Measurements from ENCODE around the gene ZNF777. TPM values are rescaled to one million over a fixed set of nuclear protein-coding genes. Genes with fewer than 3 reads are reported as not detected.

The ZNF777 gene
- total and polyA plus RNA-seq, 2 experiments from 2014 or later: 2.1 to 9.7 TPM

DNA sequence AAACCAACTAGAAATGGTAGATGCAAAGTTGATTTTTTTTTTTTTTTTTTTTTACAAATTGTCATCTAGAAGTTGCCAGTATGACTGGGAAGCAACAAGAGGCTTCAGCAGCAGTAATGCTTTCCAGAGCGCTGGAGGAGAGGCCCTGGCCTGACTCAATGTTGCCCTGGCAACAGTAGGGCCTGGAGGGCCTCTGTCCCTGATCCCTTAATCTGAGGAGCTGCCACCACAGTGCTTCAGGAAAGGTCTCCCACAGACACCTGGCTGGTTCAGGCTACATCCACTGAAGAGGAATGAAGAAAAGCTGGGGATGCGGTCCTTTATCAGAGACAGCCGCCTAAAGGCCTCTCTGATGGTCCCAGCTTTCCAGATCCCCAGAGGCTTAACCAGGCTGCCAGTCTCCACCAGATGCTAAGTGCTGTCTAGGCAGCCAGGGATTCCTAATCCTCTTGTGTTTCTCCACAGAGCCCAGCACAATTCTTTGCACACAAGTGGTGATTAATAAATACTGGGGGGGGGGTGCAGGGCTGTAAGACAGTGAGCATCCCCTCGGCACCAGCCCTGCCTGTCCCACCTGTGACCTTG, 33.7 kb downstream of the ZNF777 start:
- H3K4me2 ChIP-seq (ENCODE audit: unreplicated experiment): no peak overlapping the region
- H3K4me1 ChIP-seq (ENCODE audit: insufficient read depth): no peaks in the 10 kb centered on the region
- H3K4me3 ChIP-seq: no peak overlapping the region
- H3F3A ChIP-seq (ENCODE audit: insufficient read depth): peaks cover 10% of the 10 kb centered on the region
- no peak overlapping the region for H3K27ac ChIP-seq
- H3K9me3 ChIP-seq (ENCODE audit: low read depth): no peaks in the 10 kb centered on the region
- H4K20me1 ChIP-seq (ENCODE audit: insufficient read depth): no peaks in the 10 kb centered on the region
- H3K9me2 ChIP-seq (ENCODE audit: insufficient read depth): no peaks in the 10 kb centered on the region
- no peaks in the 10 kb centered on the region for H3K27me3 ChIP-seq (replicated peaks; ENCODE audit: insufficient read depth)
- WGBS, 2 experiments (ENCODE audit: low coverage in 1 of 2, low lambda C conversion rate in 2 of 2, missing lambda C conversion rate in 2 of 2): 68 to 71% methylated on average over 3 to 4 of the region's 4 CpGs
- H3K9ac ChIP-seq: no peak overlapping the region
- no peaks in the 10 kb centered on the region for H3K79me2 ChIP-seq (ENCODE audit: insufficient read depth)
- no peak for TF ChIP-seq EZH2 (IDR thresholded peaks at IDR 0.05; ENCODE audit: insufficient read depth, poor library complexity, severe bottlenecking)
- TF ChIP-seq EZH2phosphoT487 (IDR thresholded peaks at IDR 0.05; ENCODE audit: insufficient read depth, low read depth): no peak
- H3K36me3 ChIP-seq (ENCODE audit: low read depth): no peaks in the 10 kb centered on the region
- peak; percentile 53 for DNase-seq
- in situ Hi-C loops (cut with MboI): no loop called here
- no peak overlapping the region for H2AFZ ChIP-seq

DNA sequence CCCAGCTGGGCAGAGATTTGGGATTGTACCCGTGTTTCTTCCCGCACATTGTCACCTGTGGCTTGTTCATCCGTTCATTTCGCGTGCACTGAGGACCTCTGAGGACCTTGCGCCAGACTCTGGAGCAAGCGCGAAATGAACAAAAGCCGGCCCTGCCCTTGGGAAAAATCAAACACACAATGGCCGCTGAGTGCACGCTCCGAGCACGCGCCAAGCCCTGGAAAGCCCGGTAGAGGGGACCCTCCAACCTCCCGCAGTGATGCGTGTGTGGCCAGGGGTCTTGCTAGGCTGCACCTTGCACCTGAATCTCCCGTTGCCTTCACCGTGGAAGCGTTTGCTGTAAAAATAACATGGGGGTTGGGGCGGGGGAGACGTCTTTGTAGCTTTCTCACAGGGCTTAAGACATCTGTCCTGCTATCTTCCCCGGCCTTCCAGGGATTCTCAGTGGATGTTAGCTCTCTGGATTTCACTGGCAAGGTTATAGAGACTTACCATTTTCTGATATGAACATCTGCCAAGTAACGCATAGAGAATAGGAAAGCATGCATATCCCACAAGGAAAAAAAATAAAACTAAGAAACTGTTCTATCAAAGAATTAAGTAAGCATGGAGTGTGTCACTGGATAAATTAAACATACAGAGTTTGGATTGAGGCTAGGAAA, 37.3 kb downstream of the ZNF777 start:
- Histone ChIP-seq H3K4me2 (ENCODE audit: unreplicated experiment) (no peak overlapping the region), H3K27ac (no peak overlapping the region), H3K9ac (no peak overlapping the region), H3K9me3 (ENCODE audit: low read depth) (no peaks in the 10 kb centered on the region), H3K27me3 (replicated peaks; ENCODE audit: insufficient read depth) (no peaks in the 10 kb centered on the region), H3K79me2 (ENCODE audit: insufficient read depth) (no peaks in the 10 kb centered on the region), H2AFZ (peak overlapping the region; percentile 97; the same call in 1 of the 2 replicates), H3K9me2 (ENCODE audit: insufficient read depth) (no peaks in the 10 kb centered on the region), H3K4me1 (ENCODE audit: insufficient read depth) (no peaks in the 10 kb centered on the region), H3K36me3 (ENCODE audit: low read depth) (no peaks in the 10 kb centered on the region), H4K20me1 (ENCODE audit: insufficient read depth) (no peaks in the 10 kb centered on the region), H3F3A (ENCODE audit: insufficient read depth) (peaks cover 10% of the 10 kb centered on the region), H3K4me3 (no peak overlapping the region)
- DNase-seq: no peak
- WGBS, 2 experiments (ENCODE audit: low coverage in 1 of 2, low lambda C conversion rate in 2 of 2, missing lambda C conversion rate in 2 of 2): 53 to 59% methylated on average over 24 of the region's 24 CpGs
- no peak for TF ChIP-seq EZH2phosphoT487 (IDR thresholded peaks at IDR 0.05; ENCODE audit: insufficient read depth, low read depth)
- no peak for TF ChIP-seq EZH2 (IDR thresholded peaks at IDR 0.05; ENCODE audit: insufficient read depth, poor library complexity, severe bottlenecking)
- in situ Hi-C loops (cut with MboI): no loop called here

DNA sequence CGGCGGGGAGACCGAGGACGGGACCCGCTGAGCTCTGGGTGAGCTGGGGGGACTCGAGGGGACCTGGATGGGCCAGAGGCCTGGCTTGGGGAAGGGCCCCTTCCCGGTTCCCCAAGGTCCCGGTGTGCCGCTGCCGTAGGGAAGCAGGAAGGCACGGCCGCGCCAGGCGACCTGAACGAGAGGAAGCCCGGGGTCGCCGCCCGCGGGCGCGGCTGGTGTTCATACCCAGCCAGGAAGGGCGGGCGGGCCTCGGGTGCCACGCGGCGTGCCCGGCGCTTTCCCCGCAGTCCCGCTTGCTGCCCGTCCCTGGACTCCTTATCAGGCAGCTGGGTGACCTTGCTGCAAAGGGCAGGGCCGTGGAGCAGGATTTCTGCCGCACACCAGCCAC, 38.0 kb downstream of the ZNF777 start:
- Histone ChIP-seq H3K79me2 (ENCODE audit: insufficient read depth) (no peaks in the 10 kb centered on the region), H3K27ac (no peak overlapping the region), H3K9ac (peak overlapping the region; percentile 68), H3K9me3 (ENCODE audit: low read depth) (no peaks in the 10 kb centered on the region), H3K36me3 (ENCODE audit: low read depth) (no peaks in the 10 kb centered on the region), H3K27me3 (replicated peaks; ENCODE audit: insufficient read depth) (no peaks in the 10 kb centered on the region), H3K4me3 (peak overlapping the region; percentile 67), H4K20me1 (ENCODE audit: insufficient read depth) (no peaks in the 10 kb centered on the region), H2AFZ (peak overlapping the region; percentile 97), H3K9me2 (ENCODE audit: insufficient read depth) (no peaks in the 10 kb centered on the region), H3K4me1 (ENCODE audit: insufficient read depth) (no peaks in the 10 kb centered on the region), H3F3A (ENCODE audit: insufficient read depth) (peaks cover 10% of the 10 kb centered on the region), H3K4me2 (ENCODE audit: unreplicated experiment) (peak overlapping the region; percentile 76)
- in situ Hi-C loops (cut with MboI): no loop called here
- TF ChIP-seq EZH2 (IDR thresholded peaks at IDR 0.05; ENCODE audit: insufficient read depth, poor library complexity, severe bottlenecking) (no peak), EZH2phosphoT487 (IDR thresholded peaks at IDR 0.05; ENCODE audit: insufficient read depth, low read depth) (no peak)
- no peak for DNase-seq
- WGBS, 2 experiments (ENCODE audit: low coverage in 1 of 2, low lambda C conversion rate in 2 of 2, missing lambda C conversion rate in 2 of 2): 16 to 20% methylated on average over 23 to 35 of the region's 35 CpGs

DNA sequence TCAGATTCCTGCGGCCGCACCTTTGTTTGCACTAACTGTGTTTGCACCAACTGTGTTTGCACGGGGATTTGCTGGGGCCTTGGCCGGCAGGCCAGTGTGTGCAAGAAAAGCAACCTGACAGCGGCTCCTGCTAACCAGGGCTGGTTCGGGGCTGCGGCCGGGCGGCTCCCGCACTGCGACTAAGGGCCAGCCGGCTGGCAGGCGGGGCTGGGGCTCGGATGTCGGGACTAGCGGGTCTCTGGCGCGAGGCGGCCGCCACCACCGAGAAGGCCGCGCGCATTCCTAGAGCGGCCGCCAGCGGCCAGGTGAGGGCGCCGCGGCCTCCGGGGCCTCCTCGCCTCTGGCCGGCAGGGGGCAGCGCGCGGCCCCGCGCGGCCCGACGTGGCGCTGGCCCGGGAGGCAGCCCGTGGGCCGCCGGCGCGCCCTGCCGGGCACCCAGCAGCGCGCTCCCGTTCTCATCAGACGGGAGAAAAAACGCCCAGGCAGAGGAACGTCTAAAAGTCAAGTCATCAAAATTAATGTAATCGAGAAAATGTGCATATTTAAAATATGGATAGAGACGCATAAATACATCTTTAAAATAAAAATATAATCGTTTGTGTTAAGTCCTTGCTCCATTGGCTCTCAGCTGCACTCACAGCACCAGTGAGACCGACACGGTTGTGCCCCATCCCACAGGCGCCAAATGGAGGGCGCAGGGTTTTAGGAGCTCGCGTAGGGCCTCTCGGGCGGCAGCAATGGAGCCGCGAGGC, 38.5 kb downstream of the ZNF777 start:
- Histone ChIP-seq H3K79me2 (ENCODE audit: insufficient read depth) (no peaks in the 10 kb centered on the region), H3K9ac (peak overlapping the region; percentile 68), H3K4me3 (peak overlapping the region; percentile 67), H3K9me2 (ENCODE audit: insufficient read depth) (no peaks in the 10 kb centered on the region), H4K20me1 (ENCODE audit: insufficient read depth) (no peaks in the 10 kb centered on the region), H2AFZ (peak overlapping the region; percentile 97), H3K4me2 (ENCODE audit: unreplicated experiment) (peak overlapping the region; percentile 76), H3K36me3 (ENCODE audit: low read depth) (no peaks in the 10 kb centered on the region), H3K9me3 (ENCODE audit: low read depth) (no peaks in the 10 kb centered on the region), H3F3A (ENCODE audit: insufficient read depth) (peaks cover 10% of the 10 kb centered on the region), H3K27me3 (replicated peaks; ENCODE audit: insufficient read depth) (no peaks in the 10 kb centered on the region), H3K4me1 (ENCODE audit: insufficient read depth) (no peaks in the 10 kb centered on the region), H3K27ac (no peak overlapping the region)
- TF ChIP-seq EZH2 (IDR thresholded peaks at IDR 0.05; ENCODE audit: insufficient read depth, poor library complexity, severe bottlenecking): no peak
- TF ChIP-seq EZH2phosphoT487 (IDR thresholded peaks at IDR 0.05; ENCODE audit: insufficient read depth, low read depth): no peak
- in situ Hi-C loops (cut with MboI): no loop called here
- DNase-seq: peak; percentile 85
- WGBS, 2 experiments (ENCODE audit: low coverage in 1 of 2, low lambda C conversion rate in 2 of 2, missing lambda C conversion rate in 2 of 2): 4 to 5% methylated on average over 59 to 67 of the region's 68 CpGs

All from GM23248 (cell line).